ENCODE measurements around the gene CCDC149. TPM values are rescaled to one million over a fixed set of nuclear protein-coding genes. Genes with fewer than 3 reads are reported as not detected.

CCDC149 gene
- total and polyA plus RNA-seq, 5 donors from 2014 or later: not detected

DNA sequence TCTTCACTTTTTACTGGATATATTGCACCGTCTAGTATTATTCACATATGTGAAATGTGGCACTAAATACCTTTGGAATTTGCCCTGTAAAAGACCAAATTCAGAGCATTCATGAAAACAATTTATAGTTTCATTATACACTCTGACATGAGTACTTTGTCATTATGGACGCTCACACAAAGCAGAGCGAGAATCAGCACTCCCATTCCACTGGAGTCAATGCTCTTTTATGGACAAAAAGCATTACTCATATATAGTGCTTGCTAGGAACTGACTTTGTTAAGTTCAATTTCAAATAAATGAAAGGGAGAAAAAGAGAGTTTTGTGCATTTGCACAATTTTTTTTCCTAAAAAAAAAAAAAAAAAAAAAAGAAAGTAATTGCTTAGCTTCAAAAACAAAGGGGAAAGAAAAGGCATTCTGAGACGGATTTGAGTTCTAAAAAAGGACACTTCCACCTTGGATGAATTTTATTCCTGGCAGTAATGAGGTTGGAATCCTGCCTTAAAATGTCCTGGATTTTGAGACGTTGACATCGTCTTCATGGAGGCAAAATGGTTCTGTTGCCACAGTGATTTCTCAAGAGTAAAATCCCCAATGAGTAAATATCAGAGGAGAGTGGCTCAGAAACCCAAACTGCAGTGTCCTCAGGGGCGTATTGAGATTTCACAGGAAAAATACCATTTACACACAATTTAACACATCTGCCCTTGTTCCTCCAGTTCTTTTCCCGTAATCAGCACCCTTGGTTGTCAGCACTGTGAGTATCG lies 34.8 kb downstream of the CCDC149 start:
- H3K4me1 Mint-ChIP-seq: no peaks in the 10 kb centered on the region
- Histone ChIP-seq H3K27me3 (ENCODE audit: control insufficient read depth, insufficient read depth, low read length) (no peaks in the 10 kb centered on the region), H3K27ac (ENCODE audit: insufficient read depth, low read length, poor library complexity, severe bottlenecking) (no peak overlapping the region), H3K9me3 (ENCODE audit: control insufficient read depth in 2 of 2, low read length in 2 of 2) (no peaks in the 10 kb centered on the region), H3K36me3 (ENCODE audit: control insufficient read depth, insufficient read depth, low read length) (no peaks in the 10 kb centered on the region), H3K4me1 (ENCODE audit: control insufficient read depth, insufficient read depth, low read length, poor library complexity, severe bottlenecking) (no peaks in the 10 kb centered on the region), H3K4me3 (ENCODE audit: low read depth, low read length) (no peak overlapping the region)
- H3K27me3 Mint-ChIP-seq: no peaks in the 10 kb centered on the region
- no peak for DNase-seq
- ATAC-seq (ENCODE audit: low read depth in 2 of 2): no peak
- H3K4me3 Mint-ChIP-seq: no peak overlapping the region
- H3K27ac Mint-ChIP-seq: no peak overlapping the region
- no peaks in the 10 kb centered on the region for H3K36me3 Mint-ChIP-seq
- peaks cover 0 to 2% (median 0%) of the 10 kb centered on the region in 7 donors for H3K9me3 Mint-ChIP-seq

DNA sequence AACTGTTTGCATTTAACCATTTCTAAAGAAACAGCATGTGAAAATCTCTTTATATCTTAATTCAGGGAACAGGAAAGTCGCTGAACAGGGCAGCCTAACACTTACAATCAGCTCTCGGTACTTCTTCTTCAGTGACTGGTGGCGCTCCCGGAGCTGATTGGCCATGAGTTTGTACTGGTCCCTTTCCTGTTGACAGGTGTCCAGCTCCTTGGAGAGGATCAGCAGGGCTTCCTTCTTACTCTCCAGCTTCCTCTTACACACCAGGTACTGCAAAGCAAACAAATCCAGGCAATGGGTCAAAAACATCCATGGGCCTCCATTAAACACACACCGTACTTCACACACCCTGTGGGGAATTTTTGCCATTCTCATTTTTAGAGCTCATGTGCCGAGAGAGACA lies 36.4 kb downstream of the CCDC149 start:
- H3K4me3 ChIP-seq (ENCODE audit: low read depth, low read length): no peak overlapping the region
- H3K36me3 ChIP-seq (ENCODE audit: control insufficient read depth, insufficient read depth, low read length): no peaks in the 10 kb centered on the region
- no peak overlapping the region for H3K27ac Mint-ChIP-seq
- no peaks in the 10 kb centered on the region for H3K9me3 ChIP-seq (ENCODE audit: control insufficient read depth in 2 of 2, low read length in 2 of 2)
- ATAC-seq (ENCODE audit: low read depth in 2 of 2): no peak
- no peak for DNase-seq
- no peaks in the 10 kb centered on the region for H3K4me1 Mint-ChIP-seq
- peaks cover 0 to 2% (median 0%) of the 10 kb centered on the region in 7 donors for H3K9me3 Mint-ChIP-seq
- no peak overlapping the region for H3K27ac ChIP-seq (ENCODE audit: insufficient read depth, low read length, poor library complexity, severe bottlenecking)
- no peaks in the 10 kb centered on the region for H3K27me3 ChIP-seq (ENCODE audit: control insufficient read depth, insufficient read depth, low read length)
- H3K4me1 ChIP-seq (ENCODE audit: control insufficient read depth, insufficient read depth, low read length, poor library complexity, severe bottlenecking): no peaks in the 10 kb centered on the region
- H3K4me3 Mint-ChIP-seq: no peak overlapping the region
- no peaks in the 10 kb centered on the region for H3K36me3 Mint-ChIP-seq
- H3K27me3 Mint-ChIP-seq: no peaks in the 10 kb centered on the region

DNA sequence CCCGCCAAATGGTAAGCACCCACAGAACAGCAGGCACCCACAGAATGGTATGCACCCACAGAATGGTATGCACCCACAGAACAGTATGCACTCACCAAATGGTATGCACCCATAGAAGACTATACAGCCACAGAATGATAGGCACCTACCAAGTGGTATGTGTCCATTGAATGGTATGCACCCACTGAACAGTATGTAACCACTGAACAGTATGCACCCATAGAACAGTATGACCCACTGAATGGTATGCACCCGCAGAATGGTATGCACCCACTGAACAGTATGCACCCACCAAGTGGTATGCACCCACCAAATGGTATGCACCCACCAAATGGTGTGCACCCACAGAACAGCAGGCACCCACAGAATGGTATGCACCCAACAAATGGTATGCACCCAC lies 40.1 kb downstream of the CCDC149 start:
- H3K4me3 ChIP-seq (ENCODE audit: low read depth, low read length): no peak overlapping the region
- Mint-ChIP-seq H3K4me3 (no peak overlapping the region), H3K36me3 (no peaks in the 10 kb centered on the region), H3K27ac (no peak overlapping the region), H3K27me3 (no peaks in the 10 kb centered on the region), H3K4me1 (no peaks in the 10 kb centered on the region), H3K9me3 (no peaks in the 10 kb centered on the region)
- H3K9me3 ChIP-seq (ENCODE audit: control insufficient read depth in 2 of 2, low read length in 2 of 2): no peaks in the 10 kb centered on the region
- no peaks in the 10 kb centered on the region for H3K4me1 ChIP-seq (ENCODE audit: control insufficient read depth, insufficient read depth, low read length, poor library complexity, severe bottlenecking)
- DNase-seq (no peak), ATAC-seq (ENCODE audit: low read depth in 2 of 2) (no peak)
- H3K27me3 ChIP-seq (ENCODE audit: control insufficient read depth, insufficient read depth, low read length): no peaks in the 10 kb centered on the region
- no peak overlapping the region for H3K27ac ChIP-seq (ENCODE audit: insufficient read depth, low read length, poor library complexity, severe bottlenecking)
- H3K36me3 ChIP-seq (ENCODE audit: control insufficient read depth, insufficient read depth, low read length): no peaks in the 10 kb centered on the region

DNA sequence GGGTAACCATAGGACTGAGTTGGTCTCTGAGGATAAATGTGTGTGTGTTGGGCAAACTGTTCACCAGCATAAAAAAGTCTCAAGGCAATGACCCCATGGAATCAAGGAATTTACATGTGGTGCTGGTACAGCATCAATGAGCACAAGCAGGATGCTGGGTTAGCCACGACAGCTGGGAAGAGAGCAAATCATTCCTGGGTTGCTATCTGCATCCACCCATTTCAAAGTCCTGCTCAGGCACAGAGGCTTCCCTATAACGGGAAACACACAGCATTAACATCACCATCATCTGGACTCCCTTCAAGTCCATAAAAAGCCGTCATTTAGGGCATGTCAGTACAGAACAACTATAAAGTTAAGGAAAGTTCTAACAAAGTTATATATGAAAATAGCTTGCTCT lies 41.6 kb downstream of the CCDC149 start:
- Mint-ChIP-seq H3K36me3 (no peaks in the 10 kb centered on the region), H3K4me3 (no peak overlapping the region), H3K27ac (no peak overlapping the region), H3K9me3 (peaks cover 0 to 2% (median 0%) of the 10 kb centered on the region in 7 donors), H3K27me3 (no peaks in the 10 kb centered on the region), H3K4me1 (no peaks in the 10 kb centered on the region)
- Histone ChIP-seq H3K27me3 (ENCODE audit: control insufficient read depth, insufficient read depth, low read length) (no peaks in the 10 kb centered on the region), H3K36me3 (ENCODE audit: control insufficient read depth, insufficient read depth, low read length) (no peaks in the 10 kb centered on the region), H3K4me3 (ENCODE audit: low read depth, low read length) (no peak overlapping the region), H3K27ac (ENCODE audit: insufficient read depth, low read length, poor library complexity, severe bottlenecking) (no peak overlapping the region), H3K4me1 (ENCODE audit: control insufficient read depth, insufficient read depth, low read length, poor library complexity, severe bottlenecking) (no peaks in the 10 kb centered on the region), H3K9me3 (ENCODE audit: control insufficient read depth in 2 of 2, low read length in 2 of 2) (no peaks in the 10 kb centered on the region)
- DNase-seq (no peak), ATAC-seq (ENCODE audit: low read depth in 2 of 2) (no peak)

DNA sequence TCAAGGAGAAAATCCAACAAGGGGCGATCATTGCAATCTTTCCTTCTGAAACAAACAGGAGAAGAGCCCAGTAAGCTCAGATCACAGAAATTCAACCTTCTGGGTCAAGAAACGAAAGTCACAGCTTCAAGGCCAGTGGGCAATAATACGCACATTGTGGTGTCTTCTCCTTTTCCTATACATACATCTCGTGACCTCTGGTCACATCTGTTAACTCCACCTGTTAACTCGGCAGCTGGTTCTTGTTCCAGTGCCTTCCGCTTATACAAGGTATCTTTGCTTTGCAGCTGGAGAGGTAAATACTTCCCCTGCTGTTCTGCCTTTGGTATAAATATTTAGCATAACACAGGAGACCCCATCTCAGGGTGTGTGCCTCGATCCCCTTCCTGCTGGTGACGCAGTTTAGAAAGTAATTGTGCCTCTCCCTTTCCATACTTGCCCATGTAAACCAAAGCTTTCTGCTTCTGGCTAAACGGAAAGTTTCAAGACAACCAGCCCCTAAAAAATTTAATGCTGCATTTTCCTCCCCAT lies 45.0 kb downstream of the CCDC149 start:
- no peak for ATAC-seq (ENCODE audit: low read depth in 2 of 2)
- Histone ChIP-seq H3K36me3 (ENCODE audit: control insufficient read depth, insufficient read depth, low read length) (no peaks in the 10 kb centered on the region), H3K4me3 (ENCODE audit: low read depth, low read length) (no peak overlapping the region), H3K27me3 (ENCODE audit: control insufficient read depth, insufficient read depth, low read length) (no peaks in the 10 kb centered on the region), H3K4me1 (ENCODE audit: control insufficient read depth, insufficient read depth, low read length, poor library complexity, severe bottlenecking) (no peaks in the 10 kb centered on the region), H3K9me3 (ENCODE audit: control insufficient read depth in 2 of 2, low read length in 2 of 2) (no peaks in the 10 kb centered on the region), H3K27ac (ENCODE audit: insufficient read depth, low read length, poor library complexity, severe bottlenecking) (no peak overlapping the region)
- Mint-ChIP-seq H3K9me3 (peaks cover 0 to 13% (median under 1%) of the 10 kb centered on the region in 7 donors), H3K36me3 (no peaks in the 10 kb centered on the region), H3K4me1 (no peaks in the 10 kb centered on the region), H3K27ac (no peak overlapping the region), H3K27me3 (no peaks in the 10 kb centered on the region), H3K4me3 (no peak overlapping the region)
- no peak for DNase-seq

DNA sequence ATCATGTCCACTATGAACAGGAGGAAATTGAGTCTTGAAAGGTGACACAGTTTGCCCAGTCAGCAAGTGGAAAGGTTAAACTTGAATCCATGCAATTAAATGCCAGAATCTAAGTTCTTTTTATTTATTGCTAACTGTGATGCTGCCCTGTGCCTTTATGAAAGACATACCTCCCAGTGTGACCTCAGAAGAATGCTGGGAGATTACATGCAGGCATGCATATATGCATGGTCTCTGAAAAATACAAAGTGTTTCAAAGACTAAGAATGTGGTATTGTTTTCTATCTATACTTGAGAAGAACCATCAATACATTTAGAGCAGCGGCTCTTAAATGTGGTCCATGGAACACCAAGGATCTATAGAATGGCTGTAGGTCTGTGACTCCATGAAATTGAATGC lies 45.6 kb downstream of the CCDC149 start:
- Histone ChIP-seq H3K27me3 (ENCODE audit: control insufficient read depth, insufficient read depth, low read length) (no peaks in the 10 kb centered on the region), H3K27ac (ENCODE audit: insufficient read depth, low read length, poor library complexity, severe bottlenecking) (no peak overlapping the region), H3K4me1 (ENCODE audit: control insufficient read depth, insufficient read depth, low read length, poor library complexity, severe bottlenecking) (no peaks in the 10 kb centered on the region), H3K36me3 (ENCODE audit: control insufficient read depth, insufficient read depth, low read length) (no peaks in the 10 kb centered on the region), H3K9me3 (ENCODE audit: control insufficient read depth in 2 of 2, low read length in 2 of 2) (no peaks in the 10 kb centered on the region), H3K4me3 (ENCODE audit: low read depth, low read length) (no peak overlapping the region)
- Mint-ChIP-seq H3K4me3 (no peak overlapping the region), H3K27me3 (no peaks in the 10 kb centered on the region), H3K4me1 (no peaks in the 10 kb centered on the region), H3K9me3 (peaks cover 0 to 13% (median 2%) of the 10 kb centered on the region in 7 donors), H3K27ac (no peak overlapping the region), H3K36me3 (no peaks in the 10 kb centered on the region)
- DNase-seq (no peak), ATAC-seq (ENCODE audit: low read depth in 2 of 2) (no peak)

DNA sequence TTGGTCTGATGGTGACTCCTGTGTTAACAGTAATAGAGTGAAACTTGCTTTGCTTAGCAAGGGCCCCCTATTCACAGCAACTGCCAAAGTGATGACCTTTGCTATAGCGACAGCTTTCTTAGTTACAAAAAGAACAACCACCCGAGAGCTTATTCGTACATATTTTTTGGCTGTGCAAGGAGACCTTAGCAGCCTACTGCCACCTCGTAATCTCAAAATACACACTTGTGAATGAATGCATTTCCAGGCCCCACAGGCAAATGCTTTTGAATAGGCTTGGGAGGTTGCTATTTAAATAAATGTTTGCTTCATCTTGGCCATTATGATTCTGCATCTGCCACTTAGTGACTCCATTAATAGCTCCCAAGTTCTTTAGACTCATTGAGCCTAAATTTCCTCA lies 47.4 kb downstream of the CCDC149 start:
- H3K9me3 Mint-ChIP-seq: peaks cover 0 to 15% (median 2%) of the 10 kb centered on the region in 7 donors
- no peaks in the 10 kb centered on the region for H3K9me3 ChIP-seq (ENCODE audit: control insufficient read depth in 2 of 2, low read length in 2 of 2)
- no peaks in the 10 kb centered on the region for H3K4me1 ChIP-seq (ENCODE audit: control insufficient read depth, insufficient read depth, low read length, poor library complexity, severe bottlenecking)
- H3K36me3 ChIP-seq (ENCODE audit: control insufficient read depth, insufficient read depth, low read length): no peaks in the 10 kb centered on the region
- no peak overlapping the region for H3K4me3 ChIP-seq (ENCODE audit: low read depth, low read length)
- DNase-seq: no peak
- no peak for ATAC-seq (ENCODE audit: low read depth in 2 of 2)
- no peak overlapping the region for H3K27ac Mint-ChIP-seq
- no peaks in the 10 kb centered on the region for H3K4me1 Mint-ChIP-seq
- no peak overlapping the region for H3K4me3 Mint-ChIP-seq
- H3K36me3 Mint-ChIP-seq: no peaks in the 10 kb centered on the region
- no peaks in the 10 kb centered on the region for H3K27me3 ChIP-seq (ENCODE audit: control insufficient read depth, insufficient read depth, low read length)
- H3K27me3 Mint-ChIP-seq: no peaks in the 10 kb centered on the region
- H3K27ac ChIP-seq (ENCODE audit: insufficient read depth, low read length, poor library complexity, severe bottlenecking): no peak overlapping the region

DNA sequence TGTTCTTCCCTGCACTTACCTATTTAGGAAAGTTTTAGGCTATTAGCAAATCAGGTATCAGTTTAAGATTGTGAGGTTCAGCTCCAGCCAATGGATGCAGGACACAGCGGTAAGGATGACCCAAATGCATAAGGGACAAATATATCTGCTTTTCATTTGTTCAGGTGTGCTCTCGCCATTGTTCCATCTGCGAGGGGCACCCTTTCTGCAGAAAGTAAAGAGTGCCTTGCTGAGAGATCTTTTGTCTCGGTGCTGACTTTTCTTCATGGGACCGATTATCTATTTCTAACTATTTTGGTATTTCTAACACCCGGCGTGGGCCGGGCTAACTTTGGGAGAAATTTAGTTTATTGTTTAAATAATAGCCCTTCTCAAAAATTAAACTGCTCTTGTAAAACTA lies 49.0 kb downstream of the CCDC149 start:
- no peaks in the 10 kb centered on the region for H3K4me1 ChIP-seq (ENCODE audit: control insufficient read depth, insufficient read depth, low read length, poor library complexity, severe bottlenecking)
- Mint-ChIP-seq H3K36me3 (no peaks in the 10 kb centered on the region), H3K4me3 (no peak overlapping the region), H3K27ac (no peak overlapping the region), H3K4me1 (no peaks in the 10 kb centered on the region), H3K27me3 (no peaks in the 10 kb centered on the region), H3K9me3 (peaks cover 0 to 15% (median 3%) of the 10 kb centered on the region in 7 donors)
- no peaks in the 10 kb centered on the region for H3K9me3 ChIP-seq (ENCODE audit: control insufficient read depth in 2 of 2, low read length in 2 of 2)
- no peaks in the 10 kb centered on the region for H3K36me3 ChIP-seq (ENCODE audit: control insufficient read depth, insufficient read depth, low read length)
- ATAC-seq (ENCODE audit: low read depth in 2 of 2): no peak
- H3K27me3 ChIP-seq (ENCODE audit: control insufficient read depth, insufficient read depth, low read length): no peaks in the 10 kb centered on the region
- DNase-seq: no peak
- no peak overlapping the region for H3K4me3 ChIP-seq (ENCODE audit: low read depth, low read length)
- H3K27ac ChIP-seq (ENCODE audit: insufficient read depth, low read length, poor library complexity, severe bottlenecking): no peak overlapping the region
